NK-92 treated with Interleukin-12 subunit alpha and Interleukin-12 subunit beta, amount 100 ng/mL, for 24 hours (cell line): Measurements from ENCODE around the gene MYZAP.
"Not testable (repeated sequence)": the region's sequence is repeated elsewhere in the genome, so short reads cannot be mapped to it uniquely, and the experiment has no call there.

ENCODE experiments used
- DNase-seq: peaks from one replicate; lab custom pipeline; 2025; lab: John Stamatoyannopoulos, UW

MYZAP gene

GRCh38 chr15:57595011-57595866, 3.5 kb downstream of the MYZAP start:
- DNase-seq, result no peak

- no peak for DNase-seq
Measured at GRCh38 chr15:57596301-57596855, 4.7 kb downstream of the MYZAP start.

GRCh38 chr15:57596978-57597377, 5.3 kb downstream of the MYZAP start:
- DNase-seq, result no peak

- DNase-seq, result no peak
Measured at GRCh38 chr15:57597431-57597830, 5.7 kb downstream of the MYZAP start.

- DNase-seq, result no peak
Measured at GRCh38 chr15:57598346-57598745, 6.6 kb downstream of the MYZAP start.

GRCh38 chr15:57599296-57599810, 7.6 kb downstream of the MYZAP start:
- no peak for DNase-seq

GRCh38 chr15:57600197-57600596, 8.5 kb downstream of the MYZAP start:
- DNase-seq, result no peak

GRCh38 chr15:57604507-57604906, 12.8 kb downstream of the MYZAP start:
- no peak for DNase-seq

GRCh38 chr15:57605491-57605890, 13.8 kb downstream of the MYZAP start:
- no peak for DNase-seq

GRCh38 chr15:57606048-57606447, 14.3 kb downstream of the MYZAP start:
- DNase-seq, result no peak

- no peak for DNase-seq
Measured at GRCh38 chr15:57606816-57607215, 15.1 kb downstream of the MYZAP start.

GRCh38 chr15:57607570-57608000, 15.9 kb downstream of the MYZAP start:
- no peak for DNase-seq

GRCh38 chr15:57609805-57610529, 18.3 kb downstream of the MYZAP start:
- no peak for DNase-seq

- DNase-seq, result no peak
Measured at GRCh38 chr15:57611123-57611522, 19.4 kb downstream of the MYZAP start.

- DNase-seq, result no peak
Measured at GRCh38 chr15:57611938-57612337, 20.2 kb downstream of the MYZAP start.

GRCh38 chr15:57614241-57614640, 22.5 kb downstream of the MYZAP start:
- no peak for DNase-seq

- DNase-seq, result not testable (repeated sequence)
Measured at GRCh38 chr15:57615951-57616496, 24.3 kb downstream of the MYZAP start.

GRCh38 chr15:57618325-57618724, 26.6 kb downstream of the MYZAP start:
- DNase-seq, result no peak

GRCh38 chr15:57619746-57620145, 28.0 kb downstream of the MYZAP start:
- DNase-seq, result no peak

GRCh38 chr15:57624730-57625129, 33.0 kb downstream of the MYZAP start:
- no peak for DNase-seq

- DNase-seq, result no peak
Measured at GRCh38 chr15:57625703-57626448, 34.2 kb downstream of the MYZAP start.
